Measurements from ENCODE around the gene DCC.

GRCh38 chr18:53531187-53531586 lies 1191.2 kb downstream of the DCC start:
- TF ChIP-seq MAZ (IDR thresholded peaks at IDR 0.05; ENCODE audit: borderline replicate concordance, low read depth, low read length): no peak
- no peak for TF ChIP-seq HOXA7 (CRISPR knock-in tag; IDR thresholded peaks at IDR 0.05)
- no peak for TF ChIP-seq SREBF2 (IDR thresholded peaks at IDR 0.05)
- TF ChIP-seq CTCF (IDR thresholded peaks at IDR 0.05): no peak
- TF ChIP-seq JUN (IDR thresholded peaks at IDR 0.05): no peak
- TF ChIP-seq BCL3 (IDR thresholded peaks at IDR 0.05): no peak

Measured in A549 (cell line).